WI38 (cell line): Measurements from ENCODE around the gene ZZZ3.

ENCODE experiments used
- H3K4me3 ChIP-seq: 2 replicates; pipeline ENCODE4 v1.5.1; 2011; ENCODE audit warnings: low read depth, mild to moderate bottlenecking, control low read depth, low read length
- CTCF ChIP-seq: IDR thresholded peaks from 2 replicates; pipeline ENCODE4 v1.5.1; 2012; ENCODE audit warnings: low read depth, mild to moderate bottlenecking, control low read depth, low read length

The ZZZ3 gene

GRCh38 chr1:77670330-77670729 lies 12.1 kb downstream of the ZZZ3 start:
- TF ChIP-seq CTCF, result no peak
- no peak overlapping the region for H3K4me3 ChIP-seq

- TF ChIP-seq CTCF, result no peak
- no peak overlapping the region for H3K4me3 ChIP-seq
Measured at GRCh38 chr1:77668924-77669449, 13.5 kb downstream of the ZZZ3 start.

DNA sequence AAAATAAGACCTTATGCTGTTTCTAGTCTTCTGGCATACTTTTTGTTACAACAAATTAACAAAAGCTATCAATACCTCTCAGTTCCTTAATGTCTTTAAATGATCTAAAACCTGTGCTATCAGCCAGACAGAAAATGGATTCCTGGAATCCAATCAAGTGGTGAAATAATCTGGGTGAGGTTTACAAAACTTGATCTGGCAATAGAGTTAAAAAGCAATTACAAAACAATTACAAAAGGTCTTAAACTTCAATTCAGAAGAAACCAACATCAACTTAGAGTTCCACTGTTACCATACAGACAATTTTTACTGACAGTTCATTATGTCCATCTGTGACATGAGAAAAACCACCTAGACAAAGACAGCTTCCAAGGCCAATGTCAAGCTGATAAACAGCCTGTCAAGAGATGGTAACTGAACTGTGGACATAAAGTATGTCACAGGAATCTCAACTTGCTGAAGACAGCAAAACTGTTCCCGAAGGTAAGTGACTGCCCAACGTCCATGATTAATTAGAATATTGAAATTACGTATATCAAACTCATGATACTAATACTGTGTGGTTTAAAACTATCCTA lies 17.4 kb downstream of the ZZZ3 start:
- no peak for TF ChIP-seq CTCF
- no peak overlapping the region for H3K4me3 ChIP-seq

DNA sequence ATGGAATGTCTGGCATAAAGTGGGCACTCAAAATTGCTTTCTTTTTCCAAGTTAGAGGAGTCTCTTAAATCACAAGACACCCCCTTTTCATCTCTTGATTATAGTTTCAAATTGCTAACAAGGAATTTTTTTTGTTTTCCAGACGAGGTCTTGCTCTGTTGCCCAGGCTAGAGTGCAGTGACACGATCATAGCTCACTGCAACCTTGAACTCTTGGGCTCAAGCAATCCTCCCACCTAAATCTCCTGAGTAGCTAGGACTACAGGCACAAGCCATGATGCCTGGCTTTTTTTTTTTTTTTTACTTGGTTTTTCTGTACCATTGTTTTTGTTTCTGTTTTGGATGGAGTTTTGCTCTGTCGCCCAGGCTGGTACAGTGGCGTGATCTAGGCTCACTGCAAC lies 20.8 kb downstream of the ZZZ3 start:
- H3K4me3 ChIP-seq, result no peak overlapping the region
- no peak for TF ChIP-seq CTCF

DNA sequence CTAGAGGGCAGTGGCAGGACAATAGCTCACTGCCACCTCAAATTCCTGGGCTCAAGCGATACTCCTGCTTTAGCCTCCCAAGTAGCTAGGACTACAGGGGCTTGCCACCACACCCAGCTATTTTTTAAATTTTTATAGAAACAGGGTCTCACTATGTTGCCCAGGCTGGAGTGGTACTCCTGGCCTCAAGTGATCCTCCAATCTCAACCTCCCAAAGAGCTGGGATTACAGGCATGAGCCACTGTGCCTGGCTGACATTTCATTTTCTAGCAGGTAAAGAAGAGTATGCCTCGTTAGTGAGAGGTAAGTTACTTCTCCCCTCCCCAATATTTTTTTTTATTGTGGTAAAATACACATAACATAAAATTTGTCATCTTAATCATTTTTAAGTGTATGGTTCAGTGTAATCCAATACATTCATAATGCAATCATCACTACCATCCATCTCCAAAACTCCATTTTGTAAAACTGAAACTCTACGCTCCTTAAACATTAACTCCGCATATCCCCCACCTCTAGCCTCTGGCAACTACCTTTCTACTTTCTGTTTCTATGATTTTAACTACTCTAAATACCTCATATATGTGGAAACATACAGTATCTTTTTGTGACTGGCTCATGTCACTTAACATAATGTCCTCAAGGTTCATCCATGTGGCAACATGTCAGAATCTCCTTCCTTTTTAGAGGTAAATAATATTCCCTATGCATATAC lies 22.4 kb downstream of the ZZZ3 start:
- no peak for TF ChIP-seq CTCF
- no peak overlapping the region for H3K4me3 ChIP-seq

DNA sequence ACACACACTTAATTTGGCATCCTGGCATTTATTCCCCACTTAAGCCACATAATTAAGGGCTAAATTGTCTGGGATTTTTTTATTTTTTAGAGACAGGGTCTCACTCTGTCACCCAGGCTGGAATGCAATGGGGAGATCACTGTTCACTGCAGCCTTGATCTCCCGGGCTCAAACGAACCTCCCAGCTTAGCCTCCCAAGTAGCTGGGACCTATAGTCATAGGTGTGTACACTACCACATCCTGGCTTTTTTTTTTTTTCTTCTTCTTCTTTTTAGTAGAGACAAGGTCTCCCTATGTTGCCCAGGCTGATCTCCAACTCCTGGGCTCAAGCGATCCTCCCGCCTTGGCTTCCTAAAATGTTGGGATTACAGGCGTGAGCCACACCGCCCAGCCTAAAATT lies 24.2 kb downstream of the ZZZ3 start:
- TF ChIP-seq CTCF, result no peak
- H3K4me3 ChIP-seq, result no peak overlapping the region

DNA sequence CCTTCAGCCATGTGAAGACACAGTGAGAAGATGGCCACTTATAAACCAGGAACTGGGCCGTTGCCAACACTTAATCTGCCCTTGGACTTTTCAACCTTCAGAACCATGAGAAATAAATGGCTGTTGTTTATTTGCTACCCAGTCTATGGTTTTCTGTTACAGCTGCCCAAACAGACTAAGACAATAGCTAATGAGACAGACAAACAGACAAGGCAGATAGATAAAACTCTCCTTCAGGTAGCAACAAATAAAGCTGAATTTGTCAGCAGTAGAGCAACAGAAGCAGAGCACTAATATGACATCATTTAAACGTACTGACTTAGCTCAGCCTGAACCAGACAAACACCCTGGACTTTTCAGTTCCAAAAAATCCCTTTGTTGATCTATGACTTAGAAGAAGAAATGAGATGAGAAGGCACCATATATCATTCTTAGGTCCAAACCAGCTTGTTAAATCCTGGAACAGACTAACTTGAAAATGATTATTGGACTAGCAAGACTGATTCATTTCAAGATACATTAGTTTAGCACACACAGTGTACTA lies 27.0 kb downstream of the ZZZ3 start:
- no peak overlapping the region for H3K4me3 ChIP-seq
- no peak for TF ChIP-seq CTCF
